Inflammatory macrophage treated with lipopolysaccharide for 1 hour (primary cell): Measurements from ENCODE around the gene MED28.

Experiments used
- DNase-seq, 2 donors: peaks; one replicate each; pipeline ENCODE4 v3.0.0-alpha.2; 2020 to 2022

MED28 gene

DNA sequence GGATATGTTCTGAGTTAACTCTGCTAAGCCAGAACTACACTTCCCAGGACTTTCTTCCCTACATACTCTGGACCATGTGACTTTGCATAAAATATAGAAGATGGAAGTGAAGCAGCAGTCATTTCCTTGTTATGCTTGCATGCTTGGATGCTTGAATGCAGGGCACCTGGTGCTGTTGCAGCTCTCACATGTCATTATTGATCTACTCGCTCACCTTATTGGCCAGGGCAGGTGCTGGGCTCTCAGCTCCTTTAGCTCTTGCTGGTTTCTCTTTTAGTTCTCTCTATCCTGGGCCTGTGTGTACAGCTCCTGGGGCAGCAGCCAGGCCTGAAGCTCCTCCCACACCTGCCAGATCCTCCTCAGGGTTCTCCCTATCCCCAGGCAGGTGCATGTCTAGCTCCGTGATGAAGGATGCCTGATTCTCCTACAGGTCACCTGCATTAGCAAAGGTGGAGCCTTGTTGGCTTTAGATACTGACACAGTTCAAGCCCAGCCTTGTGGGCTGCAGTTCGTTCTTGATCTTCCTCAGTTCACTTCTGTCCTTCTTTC is 53.3 kb downstream of the MED28 start:
- no peak for DNase-seq

DNA sequence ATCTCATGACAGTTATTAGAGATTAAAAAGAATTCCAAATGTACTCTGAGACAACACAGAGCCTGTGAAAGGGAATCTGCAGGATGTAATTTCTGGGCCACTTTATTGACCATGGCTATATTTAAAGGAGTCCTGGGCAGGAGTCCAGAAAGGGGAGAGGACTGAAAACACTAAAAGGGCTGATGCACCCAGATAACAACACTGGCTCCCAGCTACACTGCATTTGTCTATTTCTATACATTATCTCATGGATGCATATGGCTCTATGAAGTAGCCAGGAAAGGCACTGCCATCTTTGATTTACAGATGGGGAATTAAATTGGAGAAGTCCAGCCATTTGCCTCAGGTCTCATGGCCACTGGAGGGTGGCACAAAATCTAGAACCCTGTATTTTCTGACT is 56.0 kb downstream of the MED28 start:
- DNase-seq: no peak

DNA sequence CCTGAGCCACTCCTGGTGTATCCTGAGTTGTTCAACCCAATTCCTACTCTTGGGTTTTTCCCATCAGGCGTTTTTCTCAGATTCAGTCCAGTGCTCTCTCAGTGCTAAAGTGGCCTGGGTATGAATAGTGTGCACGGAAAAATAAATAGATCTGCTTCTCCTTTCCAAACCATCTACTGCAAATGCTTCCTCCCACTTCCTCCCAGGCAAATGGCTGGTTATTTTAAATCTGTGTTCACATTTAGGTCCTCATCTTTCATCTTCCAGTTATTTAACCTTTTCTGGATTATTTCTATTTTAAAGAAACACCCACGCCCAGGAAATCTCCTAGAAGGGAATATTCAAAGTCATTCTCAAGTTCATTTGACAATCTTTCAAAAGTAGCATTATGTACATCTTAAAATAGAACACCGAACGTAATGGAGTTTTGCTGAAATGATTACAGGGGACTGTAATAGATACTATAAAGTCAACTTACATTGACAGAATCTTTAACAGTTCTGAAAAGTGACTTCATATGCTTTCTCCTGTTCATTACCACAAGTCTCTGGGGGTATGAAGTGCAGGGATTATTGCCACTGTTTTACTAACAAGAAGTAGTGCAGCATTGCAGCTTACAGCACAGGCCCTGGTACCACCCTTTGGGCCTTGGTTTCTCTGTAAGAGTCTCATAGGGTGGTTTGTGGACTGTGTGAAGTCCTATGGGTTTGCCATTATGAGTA is 66.3 kb downstream of the MED28 start:
- DNase-seq: no peak

DNA sequence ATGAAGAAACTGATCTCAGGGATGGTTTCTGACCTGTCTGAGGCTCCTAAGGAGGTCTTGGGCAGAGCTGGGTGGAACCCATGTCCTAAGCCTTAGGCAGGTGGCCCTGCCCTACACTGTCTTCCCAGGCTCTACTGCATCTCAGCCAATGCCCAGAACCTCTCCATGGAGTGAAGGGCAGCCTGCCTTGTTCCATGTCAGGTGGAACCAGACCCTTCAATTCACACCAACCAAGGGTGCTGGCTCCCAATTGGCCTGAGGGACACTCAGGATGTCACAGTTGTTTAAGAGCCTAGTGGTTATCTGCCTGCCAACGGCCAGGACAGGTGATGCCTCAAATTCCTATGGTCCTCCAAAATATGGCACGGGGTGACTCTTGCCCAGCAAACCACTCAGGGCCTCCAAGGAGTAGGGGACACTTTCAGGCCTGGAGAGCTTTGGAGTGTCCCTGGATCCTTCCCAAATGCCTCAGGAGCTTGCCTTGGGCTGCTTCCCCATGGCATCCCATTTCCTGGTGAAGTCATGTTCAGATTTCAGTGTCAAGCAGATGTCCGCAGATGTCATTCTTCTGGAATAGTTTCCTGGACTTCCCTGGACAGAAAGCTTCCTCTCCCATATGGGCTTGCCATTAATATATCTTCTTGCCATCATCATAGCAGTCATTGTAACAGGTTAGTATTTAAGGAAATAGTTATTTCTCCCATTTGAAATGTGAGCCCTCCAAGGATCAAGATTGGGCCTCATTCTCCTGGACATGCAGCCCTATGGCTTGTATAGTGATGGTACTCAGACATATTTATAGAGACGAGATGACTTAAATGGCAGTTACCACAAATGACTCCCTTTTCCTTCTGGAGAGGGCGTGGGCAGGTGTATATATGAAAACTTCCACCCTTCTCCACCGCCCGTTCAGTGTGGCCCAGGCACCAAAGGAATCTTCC is 67.1 kb downstream of the MED28 start:
- DNase-seq: no peak

DNA sequence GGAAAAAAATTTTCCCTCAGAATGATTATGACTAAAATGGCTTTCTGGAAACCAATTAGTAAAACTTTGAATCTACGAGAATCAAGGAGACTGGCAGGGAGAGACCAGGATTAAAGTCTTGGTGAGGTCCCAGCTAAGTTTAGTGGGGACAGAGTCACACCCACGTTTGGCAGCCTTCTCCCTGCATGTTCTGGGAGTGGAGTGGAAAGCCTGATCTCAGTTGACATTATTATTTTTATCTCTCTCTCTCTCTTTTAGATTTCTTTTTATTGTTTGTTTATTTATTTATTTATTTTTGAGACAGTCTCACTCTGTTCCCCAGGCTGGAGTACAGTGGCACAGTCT is 67.8 kb downstream of the MED28 start:
- no peak for DNase-seq
